ENCODE results near the gene ST6GALNAC3. TPM values are rescaled to one million over a fixed set of nuclear protein-coding genes. Genes with fewer than 3 reads are reported as not detected.

Gene ST6GALNAC3
- total RNA-seq, 1 donor from 2014 or later, result 62.3 TPM

DNA sequence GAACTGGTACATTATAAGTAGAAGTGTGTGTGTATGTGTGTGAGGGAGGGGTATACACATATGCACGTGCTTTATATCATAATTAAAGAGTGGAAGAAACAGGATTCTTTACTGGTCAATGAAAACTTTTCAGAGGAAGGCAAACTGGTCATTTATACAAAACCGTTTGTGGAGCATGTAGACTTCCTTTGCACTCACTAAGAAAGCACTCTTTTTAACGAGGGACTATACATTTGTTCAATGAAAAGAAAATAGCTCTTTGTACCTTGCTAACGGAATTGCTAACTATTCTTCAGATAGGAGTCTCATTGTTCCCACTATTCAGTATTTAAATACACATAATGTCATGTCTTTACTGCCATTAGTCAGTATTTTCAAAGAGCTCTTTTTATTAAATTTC, 219.3 kb downstream of the ST6GALNAC3 start:
- H3K9me3 Mint-ChIP-seq, result peaks cover 5% of the 10 kb centered on the region
- no peaks in the 10 kb centered on the region for H3K36me3 Mint-ChIP-seq
- DNase-seq (ENCODE audit: low spot score in 2 of 2, unreplicated experiment in 2 of 2), result no peak
- no peak overlapping the region for H3K27ac Mint-ChIP-seq
- TF ChIP-seq, protein P1, sequence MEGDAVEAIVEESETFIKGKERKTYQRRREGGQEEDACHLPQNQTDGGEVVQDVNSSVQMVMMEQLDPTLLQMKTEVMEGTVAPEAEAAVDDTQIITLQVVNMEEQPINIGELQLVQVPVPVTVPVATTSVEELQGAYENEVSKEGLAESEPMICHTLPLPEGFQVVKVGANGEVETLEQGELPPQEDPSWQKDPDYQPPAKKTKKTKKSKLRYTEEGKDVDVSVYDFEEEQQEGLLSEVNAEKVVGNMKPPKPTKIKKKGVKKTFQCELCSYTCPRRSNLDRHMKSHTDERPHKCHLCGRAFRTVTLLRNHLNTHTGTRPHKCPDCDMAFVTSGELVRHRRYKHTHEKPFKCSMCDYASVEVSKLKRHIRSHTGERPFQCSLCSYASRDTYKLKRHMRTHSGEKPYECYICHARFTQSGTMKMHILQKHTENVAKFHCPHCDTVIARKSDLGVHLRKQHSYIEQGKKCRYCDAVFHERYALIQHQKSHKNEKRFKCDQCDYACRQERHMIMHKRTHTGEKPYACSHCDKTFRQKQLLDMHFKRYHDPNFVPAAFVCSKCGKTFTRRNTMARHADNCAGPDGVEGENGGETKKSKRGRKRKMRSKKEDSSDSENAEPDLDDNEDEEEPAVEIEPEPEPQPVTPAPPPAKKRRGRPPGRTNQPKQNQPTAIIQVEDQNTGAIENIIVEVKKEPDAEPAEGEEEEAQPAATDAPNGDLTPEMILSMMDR (IDR thresholded peaks at IDR 0.05; ENCODE audit: unreplicated experiment), result no peak
- H3K4me3 Mint-ChIP-seq, result no peak overlapping the region
- H3K27me3 Mint-ChIP-seq (ENCODE audit: low read depth), result no peaks in the 10 kb centered on the region
- peaks cover 29% of the 10 kb centered on the region for H3K4me1 Mint-ChIP-seq

DNA sequence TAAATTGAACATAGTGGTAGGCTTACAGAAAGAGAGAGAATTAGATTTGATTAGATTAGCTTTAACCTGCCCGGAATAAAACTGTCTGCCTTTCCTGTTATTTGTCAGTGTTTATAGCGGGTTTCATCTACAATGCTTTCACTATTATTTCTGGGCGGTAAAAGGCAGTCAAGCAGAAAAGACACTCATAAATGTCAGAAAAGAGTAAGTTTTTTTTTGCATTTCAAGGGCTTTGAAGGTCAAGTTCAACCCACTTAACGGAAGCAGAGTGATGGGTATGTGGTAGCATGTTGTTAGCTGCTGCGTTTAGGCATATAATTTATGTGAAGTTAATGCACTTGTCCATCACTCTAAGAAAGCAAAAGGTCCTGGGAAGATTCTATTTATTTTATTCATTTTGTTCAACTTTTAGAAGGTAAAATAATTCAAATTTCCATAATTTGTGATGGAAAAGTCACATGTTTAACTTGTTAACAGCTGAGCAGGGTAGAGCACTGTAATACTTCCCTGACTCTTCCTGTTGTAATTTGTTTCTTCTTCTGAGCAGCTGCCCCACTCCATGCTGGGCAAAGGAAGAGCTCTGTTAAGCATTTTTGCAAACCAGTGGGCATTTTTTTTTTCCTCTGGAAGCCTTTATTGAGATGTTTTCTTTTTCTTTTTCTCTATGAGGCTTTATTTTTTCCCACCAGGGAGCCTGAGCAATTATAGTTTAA, 220.1 kb downstream of the ST6GALNAC3 start:
- Mint-ChIP-seq H3K36me3 (no peaks in the 10 kb centered on the region), H3K27ac (no peak overlapping the region), H3K4me1 (peaks cover 24% of the 10 kb centered on the region), H3K9me3 (peaks cover 5% of the 10 kb centered on the region), H3K27me3 (ENCODE audit: low read depth) (no peaks in the 10 kb centered on the region), H3K4me3 (no peak overlapping the region)
- TF ChIP-seq, protein P1 (IDR thresholded peaks at IDR 0.05; ENCODE audit: unreplicated experiment), result no peak
- no peak for DNase-seq (ENCODE audit: low spot score in 2 of 2, unreplicated experiment in 2 of 2)

DNA sequence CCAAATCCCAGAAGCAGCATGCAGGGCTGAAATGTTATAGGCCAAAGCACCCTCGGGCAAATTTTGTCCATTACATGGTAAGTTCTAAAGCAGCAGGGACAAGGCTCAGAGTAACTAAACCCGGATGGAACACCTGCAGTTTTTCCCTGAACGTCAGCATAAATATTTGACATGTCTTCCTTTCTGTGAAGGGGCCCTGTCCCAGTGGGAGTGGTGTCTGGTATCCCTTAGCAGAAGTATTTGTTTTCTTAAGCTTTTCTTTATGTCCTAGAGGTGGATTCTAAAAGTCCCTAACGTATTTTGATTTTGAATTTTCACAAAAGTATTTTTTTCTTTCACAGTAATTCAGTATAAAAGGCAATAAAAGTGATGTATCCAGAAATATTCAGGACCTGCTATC, 223.9 kb downstream of the ST6GALNAC3 start:
- H3K4me1 Mint-ChIP-seq, result peaks cover 9% of the 10 kb centered on the region

DNA sequence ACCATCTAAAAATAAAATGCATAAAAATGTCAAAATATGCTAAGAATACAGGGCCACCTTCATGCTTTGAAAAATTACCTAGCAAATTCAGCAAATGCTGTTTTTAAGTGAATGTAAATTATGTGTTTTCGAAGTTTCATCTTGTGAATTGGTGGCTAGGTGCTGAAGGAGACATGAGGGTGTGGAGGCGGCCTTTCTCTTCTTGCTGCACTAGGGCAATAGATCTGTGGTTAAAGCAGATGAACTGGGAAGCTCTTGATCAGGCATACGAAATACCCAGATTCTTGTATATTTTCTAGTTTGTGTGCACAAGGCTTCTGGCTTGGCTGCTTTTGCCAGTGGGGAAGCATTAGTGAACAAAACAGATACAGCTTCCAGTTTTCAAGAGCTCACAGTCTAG, 224.5 kb downstream of the ST6GALNAC3 start:
- peaks cover 5% of the 10 kb centered on the region for H3K9me3 Mint-ChIP-seq
- no peak for DNase-seq (ENCODE audit: low spot score in 2 of 2, unreplicated experiment in 2 of 2)
- H3K36me3 Mint-ChIP-seq, result no peaks in the 10 kb centered on the region
- H3K4me3 Mint-ChIP-seq, result no peak overlapping the region
- no peaks in the 10 kb centered on the region for H3K27me3 Mint-ChIP-seq (ENCODE audit: low read depth)
- H3K27ac Mint-ChIP-seq, result no peak overlapping the region
- H3K4me1 Mint-ChIP-seq, result peaks cover 9% of the 10 kb centered on the region
- TF ChIP-seq, protein P1 (IDR thresholded peaks at IDR 0.05; ENCODE audit: unreplicated experiment), result no peak

More for the DNA sequence above, 223.9 kb downstream of the ST6GALNAC3 start:
- H3K27ac Mint-ChIP-seq, result no peak overlapping the region
- no peaks in the 10 kb centered on the region for H3K27me3 Mint-ChIP-seq (ENCODE audit: low read depth)
- peaks cover 5% of the 10 kb centered on the region for H3K9me3 Mint-ChIP-seq
- TF ChIP-seq, protein P1 (IDR thresholded peaks at IDR 0.05; ENCODE audit: unreplicated experiment), result no peak
- DNase-seq (ENCODE audit: low spot score in 2 of 2, unreplicated experiment in 2 of 2), result no peak
- no peaks in the 10 kb centered on the region for H3K36me3 Mint-ChIP-seq
- no peak overlapping the region for H3K4me3 Mint-ChIP-seq

DNA sequence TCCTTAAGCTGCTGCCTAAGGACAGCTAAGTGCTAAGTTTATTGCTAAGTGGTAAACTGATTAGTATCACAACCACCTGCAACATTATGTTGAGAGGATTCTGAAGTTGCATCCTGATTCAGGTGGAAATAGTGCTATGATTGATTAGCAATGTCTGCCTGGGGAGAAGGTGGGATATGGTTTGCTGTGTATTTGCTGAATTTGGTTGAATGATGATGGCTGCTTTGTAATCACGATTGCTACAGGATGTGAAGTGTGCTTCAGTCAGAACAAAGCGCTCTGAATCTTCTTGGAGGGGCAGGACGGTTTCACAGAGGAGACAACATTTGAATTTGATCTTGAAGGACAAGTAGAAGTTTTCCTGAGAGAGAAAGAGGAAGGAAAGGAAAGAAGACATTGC, 226.0 kb downstream of the ST6GALNAC3 start:
- no peaks in the 10 kb centered on the region for H3K36me3 Mint-ChIP-seq
- peaks cover 9% of the 10 kb centered on the region for H3K4me1 Mint-ChIP-seq
- H3K4me3 Mint-ChIP-seq, result no peak overlapping the region
- peaks cover 5% of the 10 kb centered on the region for H3K9me3 Mint-ChIP-seq
- DNase-seq (ENCODE audit: low spot score in 2 of 2, unreplicated experiment in 2 of 2), result no peak
- TF ChIP-seq, protein P1 (IDR thresholded peaks at IDR 0.05; ENCODE audit: unreplicated experiment), result no peak
- no peaks in the 10 kb centered on the region for H3K27me3 Mint-ChIP-seq (ENCODE audit: low read depth)
- no peak overlapping the region for H3K27ac Mint-ChIP-seq

Data from mesothelial cell of epicardium (in vitro differentiated cells).